Measurements from ENCODE around the gene KCNJ5. TPM values are rescaled to one million over a fixed set of nuclear protein-coding genes. Genes with fewer than 3 reads are reported as not detected.

Gene KCNJ5
- total RNA-seq, 1 experiment from 2014 or later = 0.17 TPM

GRCh38 chr11:128933481-128934178, 42.5 kb downstream of the KCNJ5 start:
- Histone ChIP-seq H3K4me2 (ENCODE audit: low read length) (no peak overlapping the region), H3K79me2 (ENCODE audit: insufficient read depth, low read length) (no peaks in the 10 kb centered on the region), H4K20me1 (ENCODE audit: insufficient read depth) (no peaks in the 10 kb centered on the region), H3K9me2 (ENCODE audit: insufficient read depth) (no peaks in the 10 kb centered on the region), H3K4me3 (replicated peaks in 1 of 2; ENCODE audit: low read depth in 1 of 2, low read length in 2 of 2) (no peak overlapping the region), H3K4me1 (ENCODE audit: control insufficient read depth in 1 of 2, insufficient read depth in 2 of 2, low read length in 2 of 2) (no peaks in the 10 kb centered on the region), H3K27me3 (ENCODE audit: insufficient read depth, low read length) (no peaks in the 10 kb centered on the region), H3K9me3 (ENCODE audit: control insufficient read depth in 1 of 2, insufficient read depth in 1 of 2, low read depth in 1 of 2, low read length in 2 of 2) (no peaks in the 10 kb centered on the region), H3K27ac (ENCODE audit: low read depth, low read length) (no peak overlapping the region), H3K36me3 (ENCODE audit: control insufficient read depth in 1 of 2, insufficient read depth in 2 of 2, low read length in 2 of 2) (no peaks in the 10 kb centered on the region), H2AFZ (ENCODE audit: low read depth, low read length, poor library complexity, severe bottlenecking) (no peak overlapping the region), H3K9ac (ENCODE audit: low read length) (no peak overlapping the region)
- ChIA-PET RAD21 (ENCODE audit: low non-redundant PET in 1 of 2, low total read pairs in 2 of 2, uncharacterized antibody in 2 of 2, unreplicated experiment in 2 of 2) (no interaction called here), POLR2A (no interaction called here), CTCF (no interaction called here)
- ATAC-seq (no peak), DNase-seq (ENCODE audit: low read depth, low spot score) (no peak)
- intact Hi-C loops (cut with micrococcal nuclease) = no loop called here
- TF ChIP-seq RAD21 (IDR thresholded peaks at IDR 0.05; ENCODE audit: low read depth) (no peak), FOSL1 (IDR thresholded peaks at IDR 0.05; ENCODE audit: low read depth) (no peak), CBX3 (IDR thresholded peaks at IDR 0.05; ENCODE audit: low read depth) (no peak), SRF (IDR thresholded peaks at IDR 0.05; ENCODE audit: low read depth) (no peak), EGR1 (IDR thresholded peaks at IDR 0.05; ENCODE audit: low read depth) (no peak), ZNF274 (IDR thresholded peaks at IDR 0.05; ENCODE audit: low read depth, low read length) (no peak)
- no TSS peak for BruUV-seq (replicated peaks)

- Histone ChIP-seq H4K20me1 (ENCODE audit: insufficient read depth) (no peaks in the 10 kb centered on the region), H3K9ac (ENCODE audit: low read length) (no peak overlapping the region), H3K4me1 (ENCODE audit: control insufficient read depth in 1 of 2, insufficient read depth in 2 of 2, low read length in 2 of 2) (no peaks in the 10 kb centered on the region), H3K79me2 (ENCODE audit: insufficient read depth, low read length) (no peaks in the 10 kb centered on the region), H3K27me3 (ENCODE audit: insufficient read depth, low read length) (no peaks in the 10 kb centered on the region), H3K27ac (ENCODE audit: low read depth, low read length) (no peak overlapping the region), H2AFZ (ENCODE audit: low read depth, low read length, poor library complexity, severe bottlenecking) (no peak overlapping the region), H3K9me2 (ENCODE audit: insufficient read depth) (no peaks in the 10 kb centered on the region), H3K4me3 (replicated peaks in 1 of 2; ENCODE audit: low read depth in 1 of 2, low read length in 2 of 2) (no peak overlapping the region), H3K36me3 (ENCODE audit: control insufficient read depth in 1 of 2, insufficient read depth in 2 of 2, low read length in 2 of 2) (no peaks in the 10 kb centered on the region), H3K4me2 (ENCODE audit: low read length) (no peak overlapping the region), H3K9me3 (ENCODE audit: control insufficient read depth in 1 of 2, insufficient read depth in 1 of 2, low read depth in 1 of 2, low read length in 2 of 2) (no peaks in the 10 kb centered on the region)
- CTCF ChIA-PET = no interaction called here
- DNase-seq (ENCODE audit: low read depth, low spot score) (no peak), ATAC-seq (no peak)
- no TSS peak for BruUV-seq (replicated peaks)
- POLR2A ChIA-PET = no interaction called here
- intact Hi-C loops (cut with micrococcal nuclease) = no loop called here
- no peak for TF ChIP-seq POLR2A (IDR thresholded peaks at IDR 0.05; ENCODE audit: borderline replicate concordance, extremely low read depth, insufficient read depth, insufficient read length)
- TF ChIP-seq RAD21 (IDR thresholded peaks at IDR 0.05; ENCODE audit: low read depth) = no peak
- no peak for TF ChIP-seq CBX3 (IDR thresholded peaks at IDR 0.05; ENCODE audit: low read depth)
- RAD21 ChIA-PET (ENCODE audit: low non-redundant PET in 1 of 2, low total read pairs in 2 of 2, uncharacterized antibody in 2 of 2, unreplicated experiment in 2 of 2) = no interaction called here
These were observed 43.2 kb downstream of the KCNJ5 start for GRCh38 chr11:128934351-128934750.
